PC-9 (cell line): ENCODE measurements around the gene CASQ1. TPM values are rescaled to one million over a fixed set of nuclear protein-coding genes. Genes with fewer than 3 reads are reported as not detected.

Experiments
- BruUV-seq: library from RNA; stranded (reverse); fragments of 400-500 nt; replicated peaks from 2 replicates; lab custom pipeline; 2021; lab: Mats Ljungman, UMichigan
- CTCF ChIA-PET: fragments of 300-600 bp; sonication (Branson Sonifier 250); formaldehyde crosslinking; loops from one replicate; lab custom pipeline; 2022; ENCODE audit warnings: antibody characterized with exemption; lab: Charles Lee
- POLR2A ChIA-PET: fragments of 300-600 bp; sonication (Branson Sonifier 250); formaldehyde crosslinking; loops from one replicate; lab custom pipeline; 2022; ENCODE audit warnings: antibody characterized with exemption; ENCODE audit not compliant: unreplicated experiment; lab: Charles Lee
- DNase-seq, 2 experiments: peaks; one replicate each; pipeline versions ENCODE4 v3.0.0 to v3.0.0-alpha.2; 2015 to 2022; ENCODE audit warnings: mixed read lengths in 1 of 2
- H2AFZ ChIP-seq: fragments of 200-600 bp; sonication (generic); 2 replicates; pipeline ENCODE4 v1.8.1; 2017; ENCODE audit warnings: antibody characterized with exemption
- H3F3A ChIP-seq: fragments of 200-600 bp; sonication (generic); 2 replicates; pipeline ENCODE4 v1.8.1; 2017; ENCODE audit warnings: antibody characterized with exemption, mild to moderate bottlenecking, low read depth; ENCODE audit not compliant: insufficient read depth
- H3K27ac ChIP-seq: fragments of 200-600 bp; sonication (generic); 2 replicates; pipeline ENCODE4 v1.6.1; 2016; ENCODE audit warnings: mixed run types
- H3K27me3 ChIP-seq: fragments of 200-600 bp; sonication (generic); 2 replicates; pipeline ENCODE4 v1.6.1; 2016; ENCODE audit warnings: low read depth, mixed run types; ENCODE audit not compliant: insufficient read depth
- H3K36me3 ChIP-seq: fragments of 200-600 bp; sonication (generic); 2 replicates; pipeline ENCODE4 v1.6.1; 2016; ENCODE audit warnings: low read depth, mixed run types
- H3K4me1 ChIP-seq: fragments of 200-600 bp; sonication (generic); replicated peaks from 2 replicates; pipeline ENCODE4 v1.6.1; 2016; ENCODE audit warnings: mixed run types; ENCODE audit not compliant: insufficient read depth
- H3K4me2 ChIP-seq: fragments of 200-600 bp; sonication (generic); 2 replicates; pipeline ENCODE4 v1.6.1; 2017; ENCODE audit warnings: mixed run types
- H3K4me3 ChIP-seq: fragments of 200-600 bp; sonication (generic); 2 replicates; pipeline ENCODE4 v1.6.1; 2016; ENCODE audit warnings: mixed run types
- H3K79me2 ChIP-seq: fragments of 200-600 bp; sonication (generic); 2 replicates; pipeline ENCODE4 v1.6.1; 2017; ENCODE audit warnings: low read depth, mixed run types
- H3K9me2 ChIP-seq: fragments of 200-600 bp; sonication (generic); 2 replicates; pipeline ENCODE4 v1.8.1; 2017; ENCODE audit warnings: mild to moderate bottlenecking; ENCODE audit not compliant: insufficient read depth
- H3K9me3 ChIP-seq: fragments of 200-600 bp; sonication (generic); 2 replicates; pipeline ENCODE4 v1.8.1; 2016; ENCODE audit warnings: low read depth; ENCODE audit not compliant: insufficient read depth
- H4K20me1 ChIP-seq: fragments of 200-600 bp; sonication (generic); 2 replicates; pipeline ENCODE4 v1.8.1; 2017; ENCODE audit not compliant: insufficient read depth
- EZH2 ChIP-seq: fragments of 200-600 bp; sonication (generic); IDR thresholded peaks from 2 replicates; pipeline ENCODE4 v1.8.0; 2017; ENCODE audit warnings: antibody characterized with exemption, low read depth
- intact Hi-C: fragments of 100-400 bp; cut with micrococcal nuclease; formaldehyde crosslinking; loops from one replicate; pipeline ENCODE4 v1.10.0; 2022; ENCODE audit not compliant: unreplicated experiment
- total RNA-seq: library from RNA; stranded (reverse); gene quantifications from 2 replicates; pipeline ENCODE4 v1.2.3, GENCODE V29; 2021
- TF ChIP-seq, protein P1 (sequence below): fragments of 200-600 bp; sonication (generic); conservative IDR thresholded peaks from 2 replicates; pipeline ENCODE4 v1.6.1; 2017; ENCODE audit warnings: mixed run types, antibody characterized with exemption, mild to moderate bottlenecking, moderate library complexity

The CASQ1 gene
- total RNA-seq, 1 experiment from 2014 or later, result not detected

DNA sequence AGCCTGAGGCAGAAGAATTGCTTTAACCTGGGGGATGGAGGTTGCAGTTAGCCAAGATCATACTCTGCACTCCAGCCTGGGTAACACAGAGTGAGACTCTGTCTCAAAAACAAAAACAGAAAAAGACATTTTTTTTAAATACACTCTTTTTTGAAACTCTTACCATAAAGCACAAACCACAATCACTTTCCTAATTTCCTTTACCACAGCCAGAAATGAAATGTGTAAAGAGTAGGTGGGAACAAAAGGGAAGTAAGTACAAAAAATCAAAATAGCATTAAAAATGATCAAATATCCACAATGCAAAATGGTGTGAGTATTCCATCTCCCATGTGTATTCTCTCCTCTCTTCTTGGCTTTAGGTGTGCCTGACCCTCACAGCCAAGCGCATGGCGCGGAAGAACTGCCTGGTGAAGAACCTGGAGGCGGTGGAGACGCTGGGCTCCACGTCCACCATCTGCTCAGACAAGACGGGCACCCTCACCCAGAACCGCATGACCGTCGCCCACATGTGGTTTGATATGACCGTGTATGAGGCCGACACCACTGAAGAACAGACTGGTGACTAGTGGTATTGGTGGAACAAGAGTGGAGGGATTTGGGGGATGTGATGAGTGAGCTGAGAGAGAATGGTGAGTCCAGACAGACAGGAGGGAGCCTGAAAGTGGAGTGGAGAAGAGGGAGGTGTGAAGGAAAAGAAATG lies 24.1 kb upstream of the CASQ1 start:
- Histone ChIP-seq H3K79me2 (no peaks in the 10 kb centered on the region), H3K4me2 (no peak overlapping the region), H3K27me3 (no peaks in the 10 kb centered on the region), H3K9me2 (no peaks in the 10 kb centered on the region; the same call in 1 of the 2 replicates), H3K27ac (no peak overlapping the region), H4K20me1 (no peaks in the 10 kb centered on the region), H2AFZ (no peak overlapping the region), H3K4me1 (peaks cover 9% of the 10 kb centered on the region; the same call in 1 of the 2 replicates), H3K4me3 (no peak overlapping the region), H3K9me3 (no peaks in the 10 kb centered on the region), H3K36me3 (no peaks in the 10 kb centered on the region), H3F3A (peaks cover 3% of the 10 kb centered on the region; the same call in 1 of the 2 replicates)
- POLR2A ChIA-PET, result interaction anchor here (0.6 to 0.7 kb wide), 3 partner anchors 39 to 248 kb away, joined by 3 to 5 read pairs (median 4); no protein-coding TSS in a partner anchor
- no TSS peak for BruUV-seq
- DNase-seq, result no peak
- intact Hi-C loops, result no loop called here
- CTCF ChIA-PET, result interaction anchor here (0.6 kb wide), 1 partner anchor 11 kb away, joined by 3 read pairs; no protein-coding TSS in a partner anchor
- TF ChIP-seq, protein P1, sequence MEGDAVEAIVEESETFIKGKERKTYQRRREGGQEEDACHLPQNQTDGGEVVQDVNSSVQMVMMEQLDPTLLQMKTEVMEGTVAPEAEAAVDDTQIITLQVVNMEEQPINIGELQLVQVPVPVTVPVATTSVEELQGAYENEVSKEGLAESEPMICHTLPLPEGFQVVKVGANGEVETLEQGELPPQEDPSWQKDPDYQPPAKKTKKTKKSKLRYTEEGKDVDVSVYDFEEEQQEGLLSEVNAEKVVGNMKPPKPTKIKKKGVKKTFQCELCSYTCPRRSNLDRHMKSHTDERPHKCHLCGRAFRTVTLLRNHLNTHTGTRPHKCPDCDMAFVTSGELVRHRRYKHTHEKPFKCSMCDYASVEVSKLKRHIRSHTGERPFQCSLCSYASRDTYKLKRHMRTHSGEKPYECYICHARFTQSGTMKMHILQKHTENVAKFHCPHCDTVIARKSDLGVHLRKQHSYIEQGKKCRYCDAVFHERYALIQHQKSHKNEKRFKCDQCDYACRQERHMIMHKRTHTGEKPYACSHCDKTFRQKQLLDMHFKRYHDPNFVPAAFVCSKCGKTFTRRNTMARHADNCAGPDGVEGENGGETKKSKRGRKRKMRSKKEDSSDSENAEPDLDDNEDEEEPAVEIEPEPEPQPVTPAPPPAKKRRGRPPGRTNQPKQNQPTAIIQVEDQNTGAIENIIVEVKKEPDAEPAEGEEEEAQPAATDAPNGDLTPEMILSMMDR, result no peak
- no peak for TF ChIP-seq EZH2

DNA sequence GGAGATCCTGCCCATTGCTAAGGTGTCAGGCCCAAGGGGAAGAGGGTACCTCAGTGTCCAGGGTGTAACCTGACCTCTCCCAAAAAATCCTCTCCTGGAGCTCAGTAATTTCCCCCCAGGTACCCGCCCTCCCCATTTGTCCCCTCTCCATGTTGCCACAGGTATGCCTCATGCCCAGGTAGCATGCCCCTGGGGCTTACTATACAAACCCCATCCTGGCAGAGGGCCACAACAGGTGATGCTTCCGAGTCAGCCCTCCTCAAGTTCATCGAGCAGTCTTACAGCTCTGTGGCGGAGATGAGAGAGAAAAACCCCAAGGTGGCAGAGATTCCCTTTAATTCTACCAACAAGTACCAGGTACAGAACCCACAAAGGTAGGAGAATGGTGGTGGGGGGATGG lies 23.3 kb upstream of the CASQ1 start:
- ChIA-PET POLR2A (interaction anchor here (0.6 kb wide), 2 partner anchors 39 to 249 kb away, joined by 3 to 5 read pairs; no protein-coding TSS in a partner anchor), CTCF (interaction anchor here (0.6 kb wide), 1 partner anchor 10 kb away, joined by 3 read pairs; no protein-coding TSS in a partner anchor)
- Histone ChIP-seq H3K9me2 (no peaks in the 10 kb centered on the region; the same call in 1 of the 2 replicates), H2AFZ (no peak overlapping the region), H3K79me2 (no peaks in the 10 kb centered on the region), H3K36me3 (no peaks in the 10 kb centered on the region), H3K9me3 (no peaks in the 10 kb centered on the region), H3F3A (peaks cover 3% of the 10 kb centered on the region; the same call in 1 of the 2 replicates), H3K27ac (no peak overlapping the region), H3K27me3 (no peaks in the 10 kb centered on the region), H4K20me1 (no peaks in the 10 kb centered on the region), H3K4me2 (peak overlapping the region; percentile 24; the same call in 1 of the 2 replicates), H3K4me3 (no peak overlapping the region), H3K4me1 (peaks cover 9% of the 10 kb centered on the region; the same call in 1 of the 2 replicates)
- no peak for TF ChIP-seq EZH2
- TF ChIP-seq, protein P1, result no peak
- BruUV-seq, result no TSS peak
- DNase-seq, result peak in 1 of 2 experiments; percentile 35
- intact Hi-C loops, result no loop called here

DNA sequence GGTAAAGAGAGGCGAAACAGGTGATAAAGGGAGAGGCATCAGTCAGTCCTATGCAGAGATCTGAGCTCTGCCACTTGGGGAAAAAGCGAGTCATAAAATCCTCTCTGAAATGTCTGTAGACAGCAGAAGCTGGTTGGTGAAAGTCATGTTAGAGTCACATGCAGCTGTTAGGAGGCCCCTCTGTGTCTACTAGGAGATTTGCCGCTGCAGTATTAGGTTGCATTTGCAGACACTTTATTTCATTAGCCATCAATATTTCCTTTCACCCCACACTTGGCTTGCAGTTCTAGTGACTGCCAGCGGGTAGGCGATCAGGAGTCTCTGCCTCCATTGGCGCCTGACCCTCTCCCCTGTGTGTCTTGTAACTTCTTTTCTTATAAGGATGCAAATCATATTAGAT lies 22.8 kb upstream of the CASQ1 start:
- H4K20me1 ChIP-seq, result no peaks in the 10 kb centered on the region
- no peaks in the 10 kb centered on the region; the same call in 1 of the 2 replicates for H3K9me2 ChIP-seq
- H3F3A ChIP-seq, result peaks cover 3% of the 10 kb centered on the region; the same call in 1 of the 2 replicates
- TF ChIP-seq EZH2, result no peak
- TF ChIP-seq, protein P1, result no peak; the same call in 1 of the 2 replicates
- no peak for DNase-seq
- POLR2A ChIA-PET, result no interaction called here
- H3K4me2 ChIP-seq, result peak overlapping the region; percentile 24; the same call in 1 of the 2 replicates
- H3K4me3 ChIP-seq, result no peak overlapping the region
- intact Hi-C loops, result no loop called here
- CTCF ChIA-PET, result no interaction called here
- H3K9me3 ChIP-seq, result no peaks in the 10 kb centered on the region
- H3K79me2 ChIP-seq, result no peaks in the 10 kb centered on the region
- H3K27ac ChIP-seq, result no peak overlapping the region
- peaks cover 9% of the 10 kb centered on the region; the same call in 1 of the 2 replicates for H3K4me1 ChIP-seq
- H3K36me3 ChIP-seq, result no peaks in the 10 kb centered on the region
- H2AFZ ChIP-seq, result no peak overlapping the region
- no TSS peak for BruUV-seq
- H3K27me3 ChIP-seq, result no peaks in the 10 kb centered on the region
